Glutamatergic neuron (in vitro differentiated cells): ENCODE results near the gene APOBEC3H. TPM values are rescaled to one million over a fixed set of nuclear protein-coding genes. Genes with fewer than 3 reads are reported as not detected.

Experiments
- DNase-seq: peaks from one replicate; pipeline ENCODE4 v3.0.0; 2022
- H3K27ac Mint-ChIP-seq: one replicate; pipeline ENCODE4 v1.8.0; 2020; ENCODE audit warnings: mild to moderate bottlenecking, mixed read lengths, inconsistent platforms; ENCODE audit not compliant: unreplicated experiment
- H3K27me3 Mint-ChIP-seq: one replicate; pipeline ENCODE4 v1.8.0; 2020; ENCODE audit warnings: mild to moderate bottlenecking, moderate library complexity, mixed read lengths, inconsistent platforms; ENCODE audit not compliant: unreplicated experiment
- H3K36me3 Mint-ChIP-seq: one replicate; pipeline ENCODE4 v1.8.0; 2020; ENCODE audit warnings: mild to moderate bottlenecking, mixed read lengths, inconsistent platforms; ENCODE audit not compliant: unreplicated experiment
- H3K4me1 Mint-ChIP-seq: one replicate; pipeline ENCODE4 v1.8.0; 2020; ENCODE audit warnings: mild to moderate bottlenecking, low read depth, mixed read lengths, inconsistent platforms; ENCODE audit not compliant: unreplicated experiment
- H3K4me3 Mint-ChIP-seq: one replicate; pipeline ENCODE4 v1.8.0; 2020; ENCODE audit warnings: mild to moderate bottlenecking, mixed read lengths, inconsistent platforms; ENCODE audit not compliant: unreplicated experiment
- H3K9me3 Mint-ChIP-seq: one replicate; pipeline ENCODE4 v1.8.0; 2020; ENCODE audit warnings: mild to moderate bottlenecking, moderate library complexity, mixed read lengths, inconsistent platforms; ENCODE audit not compliant: unreplicated experiment
- total RNA-seq: library from RNA; stranded (reverse); fragmentation: NEBNext Ultra II Directional; extraction: Animal tissue kit (Norgen Biotek cat#: 25700); gene quantifications from one replicate; pipeline ENCODE4 v1.2.1, GENCODE V29; 2021; ENCODE audit not compliant: unreplicated experiment
- TF ChIP-seq, protein P1 (sequence below): fragments of 200-600 bp; sonication (generic); IDR thresholded peaks from one replicate; pipeline ENCODE4 v1.5.0; 2021; ENCODE audit not compliant: partially characterized antibody, unreplicated experiment

Gene APOBEC3H
- total RNA-seq, 1 donor from 2014 or later: not detected

DNA sequence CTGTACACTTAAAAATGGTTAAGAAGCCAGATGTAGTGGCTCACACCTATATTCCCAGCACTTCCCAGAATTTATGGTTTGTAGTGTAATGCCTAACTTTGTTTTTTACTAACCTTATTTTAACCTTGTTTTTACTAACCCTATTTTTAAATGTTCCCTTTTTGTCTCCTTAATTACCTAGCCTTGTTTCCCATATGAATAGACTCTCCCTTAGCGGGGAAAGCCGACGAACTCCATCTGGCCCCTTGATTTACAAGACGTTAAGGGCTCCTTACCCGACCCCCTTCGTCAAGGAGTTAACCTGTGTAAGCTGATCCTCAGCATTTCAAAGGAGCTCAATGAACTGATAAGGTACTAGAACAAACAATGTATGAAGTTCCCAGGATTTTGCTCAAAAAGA is 17.1 kb downstream of the APOBEC3H start:
- no peaks in the 10 kb centered on the region for H3K4me1 Mint-ChIP-seq
- H3K9me3 Mint-ChIP-seq: peaks cover 2% of the 10 kb centered on the region
- H3K27ac Mint-ChIP-seq: no peak overlapping the region
- no peak for DNase-seq
- H3K27me3 Mint-ChIP-seq: peaks cover 7% of the 10 kb centered on the region
- TF ChIP-seq, protein P1, sequence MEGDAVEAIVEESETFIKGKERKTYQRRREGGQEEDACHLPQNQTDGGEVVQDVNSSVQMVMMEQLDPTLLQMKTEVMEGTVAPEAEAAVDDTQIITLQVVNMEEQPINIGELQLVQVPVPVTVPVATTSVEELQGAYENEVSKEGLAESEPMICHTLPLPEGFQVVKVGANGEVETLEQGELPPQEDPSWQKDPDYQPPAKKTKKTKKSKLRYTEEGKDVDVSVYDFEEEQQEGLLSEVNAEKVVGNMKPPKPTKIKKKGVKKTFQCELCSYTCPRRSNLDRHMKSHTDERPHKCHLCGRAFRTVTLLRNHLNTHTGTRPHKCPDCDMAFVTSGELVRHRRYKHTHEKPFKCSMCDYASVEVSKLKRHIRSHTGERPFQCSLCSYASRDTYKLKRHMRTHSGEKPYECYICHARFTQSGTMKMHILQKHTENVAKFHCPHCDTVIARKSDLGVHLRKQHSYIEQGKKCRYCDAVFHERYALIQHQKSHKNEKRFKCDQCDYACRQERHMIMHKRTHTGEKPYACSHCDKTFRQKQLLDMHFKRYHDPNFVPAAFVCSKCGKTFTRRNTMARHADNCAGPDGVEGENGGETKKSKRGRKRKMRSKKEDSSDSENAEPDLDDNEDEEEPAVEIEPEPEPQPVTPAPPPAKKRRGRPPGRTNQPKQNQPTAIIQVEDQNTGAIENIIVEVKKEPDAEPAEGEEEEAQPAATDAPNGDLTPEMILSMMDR: no peak
- no peak overlapping the region for H3K4me3 Mint-ChIP-seq
- H3K36me3 Mint-ChIP-seq: no peaks in the 10 kb centered on the region

- Mint-ChIP-seq H3K27ac (no peak overlapping the region), H3K4me1 (no peaks in the 10 kb centered on the region), H3K36me3 (no peaks in the 10 kb centered on the region), H3K9me3 (peaks cover 2% of the 10 kb centered on the region), H3K27me3 (peaks cover 7% of the 10 kb centered on the region), H3K4me3 (no peak overlapping the region)
- DNase-seq: no peak
- TF ChIP-seq, protein P1: no peak
Measured at GRCh38 chr22:39115570-39115969, 18.5 kb downstream of the APOBEC3H start.

DNA sequence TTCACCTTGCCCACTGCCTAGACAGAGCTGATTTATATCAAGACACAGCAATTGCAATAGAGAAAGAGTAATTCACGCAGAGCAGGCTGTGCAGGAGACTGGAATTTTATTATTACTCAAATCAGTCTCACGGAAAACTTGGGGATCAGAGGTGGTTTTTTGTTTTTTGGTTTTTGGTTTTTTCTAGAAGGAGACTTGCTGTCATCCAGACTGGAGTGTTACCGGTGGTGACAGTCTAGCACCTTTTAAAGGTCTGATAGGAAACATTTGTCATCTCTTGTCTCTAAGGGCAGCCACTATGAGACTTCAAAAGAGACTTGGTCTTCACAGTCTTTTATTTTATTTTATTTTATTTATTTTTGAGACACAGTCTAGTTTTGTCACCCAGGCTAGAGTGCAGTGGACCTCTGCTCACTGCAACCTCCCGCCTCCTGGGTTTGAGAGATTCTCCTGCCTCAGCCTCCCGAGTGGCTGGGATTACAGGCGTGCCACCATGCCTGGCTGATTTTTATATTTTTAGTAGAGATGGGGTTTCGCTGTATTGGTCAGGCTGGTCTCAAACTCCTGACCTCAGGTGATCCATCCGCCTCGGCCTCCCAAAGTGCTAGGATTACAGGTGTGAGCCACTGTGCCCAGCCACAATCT is 19.1 kb downstream of the APOBEC3H start:
- DNase-seq: no peak
- Mint-ChIP-seq H3K4me1 (no peaks in the 10 kb centered on the region), H3K27me3 (peaks cover 7% of the 10 kb centered on the region), H3K9me3 (peaks cover 2% of the 10 kb centered on the region), H3K36me3 (no peaks in the 10 kb centered on the region), H3K4me3 (no peak overlapping the region), H3K27ac (no peak overlapping the region)
- TF ChIP-seq, protein P1: no peak

- peak; percentile 60 for DNase-seq
- Mint-ChIP-seq H3K36me3 (no peaks in the 10 kb centered on the region), H3K4me1 (no peaks in the 10 kb centered on the region), H3K27ac (no peak overlapping the region), H3K4me3 (no peak overlapping the region), H3K9me3 (peaks cover 2% of the 10 kb centered on the region), H3K27me3 (peaks cover 7% of the 10 kb centered on the region)
- TF ChIP-seq, protein P1: peak; percentile 29
Measured at GRCh38 chr22:39117585-39118191, 20.6 kb downstream of the APOBEC3H start.

GRCh38 chr22:39120983-39121382 is 23.9 kb downstream of the APOBEC3H start:
- H3K4me3 Mint-ChIP-seq: no peak overlapping the region
- TF ChIP-seq, protein P1: no peak
- no peak for DNase-seq
- peaks cover 4% of the 10 kb centered on the region for H3K27me3 Mint-ChIP-seq
- H3K9me3 Mint-ChIP-seq: peaks cover 2% of the 10 kb centered on the region
- H3K4me1 Mint-ChIP-seq: no peaks in the 10 kb centered on the region
- H3K27ac Mint-ChIP-seq: no peak overlapping the region
- no peaks in the 10 kb centered on the region for H3K36me3 Mint-ChIP-seq
